GM10266 (cell line): ENCODE results near the gene ELMO1.
A peak's percentile ranks its signal among the peaks of the same experiment; 100 is the strongest.

Experiments
- DNase-seq: peaks from one replicate; pipeline ENCODE4 v3.0.0; 2012; ENCODE audit errors: extremely low spot score
- TF ChIP-seq, protein P1 (sequence below): IDR thresholded peaks from 2 replicates; pipeline ENCODE4 v1.5.1; 2012; ENCODE audit warnings: mild to moderate bottlenecking, low read depth; ENCODE audit not compliant: control insufficient read depth, insufficient read depth; ENCODE audit errors: missing control alignments

ELMO1 gene

GRCh38 chr7:37212556-37212955 is 236.1 kb downstream of the ELMO1 start:
- TF ChIP-seq, protein P1, sequence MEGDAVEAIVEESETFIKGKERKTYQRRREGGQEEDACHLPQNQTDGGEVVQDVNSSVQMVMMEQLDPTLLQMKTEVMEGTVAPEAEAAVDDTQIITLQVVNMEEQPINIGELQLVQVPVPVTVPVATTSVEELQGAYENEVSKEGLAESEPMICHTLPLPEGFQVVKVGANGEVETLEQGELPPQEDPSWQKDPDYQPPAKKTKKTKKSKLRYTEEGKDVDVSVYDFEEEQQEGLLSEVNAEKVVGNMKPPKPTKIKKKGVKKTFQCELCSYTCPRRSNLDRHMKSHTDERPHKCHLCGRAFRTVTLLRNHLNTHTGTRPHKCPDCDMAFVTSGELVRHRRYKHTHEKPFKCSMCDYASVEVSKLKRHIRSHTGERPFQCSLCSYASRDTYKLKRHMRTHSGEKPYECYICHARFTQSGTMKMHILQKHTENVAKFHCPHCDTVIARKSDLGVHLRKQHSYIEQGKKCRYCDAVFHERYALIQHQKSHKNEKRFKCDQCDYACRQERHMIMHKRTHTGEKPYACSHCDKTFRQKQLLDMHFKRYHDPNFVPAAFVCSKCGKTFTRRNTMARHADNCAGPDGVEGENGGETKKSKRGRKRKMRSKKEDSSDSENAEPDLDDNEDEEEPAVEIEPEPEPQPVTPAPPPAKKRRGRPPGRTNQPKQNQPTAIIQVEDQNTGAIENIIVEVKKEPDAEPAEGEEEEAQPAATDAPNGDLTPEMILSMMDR: no peak
- DNase-seq: no peak

DNA sequence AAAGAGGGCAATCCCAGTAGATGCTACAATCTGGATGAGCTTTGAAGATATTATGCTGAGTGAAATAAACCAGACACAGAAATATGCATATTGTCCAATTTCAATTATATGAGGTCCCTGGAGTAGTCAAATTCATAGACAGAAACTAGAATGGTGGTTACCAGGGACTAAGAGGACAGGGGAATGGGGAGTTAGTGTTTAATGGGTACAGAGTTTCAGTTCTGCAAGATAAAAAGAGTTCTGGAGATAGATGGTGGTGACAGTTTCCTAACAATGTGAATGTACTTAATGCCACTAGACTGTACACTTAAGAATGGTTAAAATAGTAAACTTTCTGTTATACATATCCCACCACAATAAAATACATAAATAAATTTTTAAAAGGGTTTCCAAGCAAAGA is 236.6 kb downstream of the ELMO1 start:
- TF ChIP-seq, protein P1: no peak
- no peak for DNase-seq

DNA sequence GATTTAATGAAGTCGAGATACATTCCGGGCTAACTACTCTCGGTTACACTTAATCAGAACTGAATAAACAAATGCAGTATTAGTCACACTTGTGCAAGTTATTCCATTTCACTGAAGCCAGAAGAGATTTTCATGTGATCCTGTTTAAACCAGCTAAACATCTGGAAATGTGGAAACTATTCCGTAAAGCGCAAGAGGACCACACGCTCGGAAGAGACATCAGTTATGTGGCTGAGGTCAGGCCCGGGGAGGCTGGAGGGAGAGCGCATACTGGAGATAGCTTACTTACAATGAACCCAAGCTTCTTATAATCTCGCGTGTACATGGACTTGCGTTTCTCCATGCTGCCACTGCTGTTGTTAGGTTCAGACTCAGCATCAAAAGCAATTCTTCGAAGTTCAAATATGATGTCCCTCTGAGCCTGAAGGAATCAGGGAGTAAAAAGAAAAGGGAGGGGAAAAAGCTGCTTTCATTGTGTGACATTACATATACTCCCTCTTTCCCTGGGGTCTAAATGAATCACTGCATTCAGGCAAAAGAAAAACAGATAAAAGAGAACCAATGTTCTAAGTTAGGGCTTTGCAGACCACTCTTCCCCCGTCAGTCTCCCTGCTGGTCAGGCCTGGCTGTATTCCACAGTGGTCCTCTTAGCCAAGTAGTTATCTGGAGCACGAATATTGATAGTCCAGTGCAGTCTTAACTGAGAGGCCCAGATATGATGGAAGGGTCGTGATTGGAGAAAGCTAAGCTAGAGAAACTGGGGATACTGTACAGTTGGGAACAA is 237.4 kb downstream of the ELMO1 start:
- DNase-seq: no peak
- TF ChIP-seq, protein P1: no peak

- TF ChIP-seq, protein P1: no peak
- DNase-seq: no peak
Observed at GRCh38 chr7:37209195-37209594, 239.5 kb downstream of the ELMO1 start.

GRCh38 chr7:37208528-37208927 is 240.1 kb downstream of the ELMO1 start:
- TF ChIP-seq, protein P1: peak; percentile 57

GRCh38 chr7:37206192-37206591 is 242.5 kb downstream of the ELMO1 start:
- DNase-seq: no peak
- TF ChIP-seq, protein P1: no peak

More at GRCh38 chr7:37208528-37208927, 240.1 kb downstream of the ELMO1 start:
- peak; percentile 28 for DNase-seq

DNA sequence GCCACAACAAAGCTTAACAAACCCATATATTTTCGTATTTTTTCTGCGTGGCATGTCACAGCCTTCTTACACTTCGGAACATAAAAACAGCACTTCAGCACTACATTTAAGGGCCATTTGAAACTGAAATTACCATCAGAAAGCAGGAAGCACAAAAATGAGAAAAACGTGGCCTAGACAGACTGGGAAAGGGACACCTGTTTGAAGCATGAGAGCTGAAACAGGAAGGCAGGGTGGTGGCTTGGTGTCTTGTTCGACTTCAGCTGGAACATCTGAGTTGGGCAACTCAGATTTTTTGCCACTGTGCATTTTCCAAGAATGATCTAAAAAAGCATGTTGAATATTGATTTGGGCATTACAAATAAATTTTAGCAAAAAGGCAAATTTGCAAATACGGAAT is 243.2 kb downstream of the ELMO1 start:
- DNase-seq: no peak
- TF ChIP-seq, protein P1: no peak
